Endothelial cell of umbilical vein (primary cell): ENCODE data around the gene MAP3K1. TPM values are rescaled to one million over a fixed set of nuclear protein-coding genes. Genes with fewer than 3 reads are reported as not detected.

Source experiments
- BruUV-seq: library from RNA; stranded (reverse); fragments of 400-500 nt; replicated peaks from 2 replicates; lab custom pipeline; 2021; lab: Mats Ljungman, UMichigan
- CTCF ChIA-PET: fragments of 300-600, 350-600 bp; sonication (Branson Sonifier 250); formaldehyde crosslinking; loops from one replicate; lab custom pipeline; 2021; ENCODE audit warnings: antibody characterized with exemption, inconsistent platforms; lab: Charles Lee
- POLR2A ChIA-PET: fragments of 300-600, 350-600 bp; sonication (Branson Sonifier 250); formaldehyde crosslinking; loops from one replicate; lab custom pipeline; 2021; ENCODE audit warnings: antibody characterized with exemption, inconsistent platforms; lab: Charles Lee
- DNase-seq: peaks from one replicate; pipeline ENCODE4 v3.0.0-alpha.2; 2011; ENCODE audit warnings: low read depth, low spot score
- FAIRE-seq: peaks from 2 replicates; lab custom pipeline; 2011; peaks lifted over from hg19 to GRCh38; lab: Jason Lieb, UNC
- H2AFZ ChIP-seq: 2 replicates; pipeline ENCODE4 v1.6.0; 2012; ENCODE audit warnings: low read depth, low read length, control low read depth, inconsistent platforms
- H3K27ac ChIP-seq: 2 replicates; pipeline ENCODE4 v1.5.1; 2011; ENCODE audit warnings: low read depth, mild to moderate bottlenecking, control low read depth, low read length, moderate library complexity; ENCODE audit not compliant: insufficient read depth
- H3K27me3 ChIP-seq, 2 experiments: 2 replicates each; pipeline versions ENCODE4 v1.6.0 to v1.6.1; 2011; ENCODE audit warnings: low read length in 2 of 2, mixed read lengths in 1 of 2; ENCODE audit not compliant: control insufficient read depth in 2 of 2, insufficient read depth in 2 of 2
- H3K36me3 ChIP-seq, 2 experiments: 2 replicates in 1 of 2; 3 replicates in 1 of 2; pipeline ENCODE4 v1.5.1; 2011; ENCODE audit warnings: low read length in 2 of 2, mild to moderate bottlenecking in 1 of 2, moderate library complexity in 1 of 2; ENCODE audit not compliant: control insufficient read depth in 2 of 2, insufficient read depth in 2 of 2; ENCODE audit errors: extremely low read depth in 1 of 2
- H3K4me1 ChIP-seq: 3 replicates; pipeline ENCODE4 v1.5.1; 2011; ENCODE audit warnings: mild to moderate bottlenecking, low read length; ENCODE audit not compliant: control insufficient read depth, insufficient read depth; ENCODE audit errors: extremely low read depth
- H3K4me2 ChIP-seq: 2 replicates; pipeline ENCODE4 v1.6.1; 2011; ENCODE audit warnings: low read length, control low read depth, mixed read lengths; ENCODE audit not compliant: insufficient read depth
- H3K4me3 ChIP-seq, 3 experiments: fragments of 200-600 bp in 1 of 3; sonication (generic), shearing (Covaris generic) in 1 of 3; replicated peaks in 1 of 3; 2 replicates each; pipeline ENCODE4 v1.5.1; 2011 to 2016; ENCODE audit warnings: control low read depth in 3 of 3, low read length in 3 of 3, mild to moderate bottlenecking in 2 of 3, inconsistent platforms in 1 of 3, low read depth in 1 of 3, moderate library complexity in 1 of 3; ENCODE audit not compliant: insufficient read depth in 1 of 3
- H3K79me2 ChIP-seq: 2 replicates; pipeline ENCODE4 v1.6.0; 2012; ENCODE audit warnings: low read length, inconsistent platforms; ENCODE audit not compliant: control insufficient read depth, insufficient read depth
- H3K9ac ChIP-seq: replicated peaks from 2 replicates; pipeline ENCODE3; 2011; ENCODE audit warnings: low read length, control low read depth; ENCODE audit not compliant: insufficient read depth; ENCODE audit errors: extremely low read depth
- H3K9me1 ChIP-seq: replicated peaks from 3 replicates; pipeline ENCODE4 v1.6.0; 2011; ENCODE audit warnings: mild to moderate bottlenecking, low read length; ENCODE audit not compliant: control insufficient read depth, insufficient read depth; ENCODE audit errors: extremely low read depth
- H3K9me3 ChIP-seq: replicated peaks from 2 replicates; pipeline ENCODE4 v1.5.1; 2012; ENCODE audit warnings: low read length, inconsistent platforms; ENCODE audit not compliant: control insufficient read depth, insufficient read depth
- H4K20me1 ChIP-seq: replicated peaks from 2 replicates; pipeline ENCODE3; 2011; ENCODE audit warnings: mild to moderate bottlenecking, low read length; ENCODE audit not compliant: control insufficient read depth, insufficient read depth; ENCODE audit errors: extremely low read depth
- CTCF ChIP-seq, 2 donors: IDR thresholded peaks; 1 replicate in 1 of 2; 2 replicates in 1 of 2; pipeline ENCODE4 v1.5.1; 2011; ENCODE audit warnings: low read length in 2 of 2, mild to moderate bottlenecking in 2 of 2, moderate library complexity in 2 of 2, control low read depth in 1 of 2, inconsistent platforms in 1 of 2, low read depth in 1 of 2; ENCODE audit not compliant: insufficient read depth in 1 of 2; ENCODE audit errors: extremely low read depth in 1 of 2
- EZH2 ChIP-seq: IDR thresholded peaks from 2 replicates; pipeline ENCODE4 v1.6.1; 2012; ENCODE audit warnings: borderline replicate concordance, low read depth, mild to moderate bottlenecking, moderate library complexity, low read length, inconsistent platforms; ENCODE audit not compliant: severe bottlenecking
- FOS ChIP-seq: IDR thresholded peaks from 2 replicates; pipeline ENCODE4 v1.6.1; 2011; ENCODE audit warnings: mild to moderate bottlenecking, low read length, moderate library complexity, borderline replicate concordance; ENCODE audit not compliant: insufficient read depth
- GATA2 ChIP-seq: IDR thresholded peaks from 2 replicates; pipeline ENCODE4 v1.7.0; 2011; ENCODE audit warnings: low read depth, mild to moderate bottlenecking, moderate library complexity, mixed read lengths, low read length; ENCODE audit not compliant: insufficient read length, insufficient read depth
- JUN ChIP-seq: IDR thresholded peaks from 2 replicates; pipeline ENCODE4 v1.6.1; 2011; ENCODE audit warnings: borderline replicate concordance, low read depth; ENCODE audit not compliant: insufficient read length, insufficient read depth
- MYC ChIP-seq: IDR thresholded peaks from one replicate; pipeline ENCODE4 v1.6.1; 2011; ENCODE audit warnings: mild to moderate bottlenecking, low read depth, low read length
- POLR2A ChIP-seq: IDR thresholded peaks from 2 replicates; pipeline ENCODE4 v1.6.1; 2012; ENCODE audit warnings: low read depth, mild to moderate bottlenecking, control low read depth, low read length
- POLR2AphosphoS5 ChIP-seq: IDR thresholded peaks from 2 replicates; pipeline ENCODE4 v1.6.1; 2012; ENCODE audit warnings: low read depth, mild to moderate bottlenecking, control low read depth, low read length, moderate library complexity; ENCODE audit not compliant: insufficient read depth
- dilution Hi-C: fragments of 300-500 bp; cut with MboI; formaldehyde crosslinking; loops from one replicate; pipeline ENCODE4 v1.15.0; 2019; ENCODE audit warnings: low sequenced_read_pairs; ENCODE audit not compliant: extremely low pct_ligation_motif_present
- intact Hi-C: fragments of 100-400 bp; cut with micrococcal nuclease; formaldehyde crosslinking; loops from one replicate; pipeline ENCODE4 v1.10.0; 2022
- polyA plus RNA-seq, 4 experiments: library from polyadenylated mRNA; depleted of rRNA in 3 of 4; stranded (reverse) in 3 of 4; unstranded in 1 of 4; fragments of >200 nt; gene quantifications; 2 replicates each; pipeline versions ENCODE4 v1.2.1 to v1.2.3, GENCODE V29; 2011 to 2012; ENCODE audit warnings: missing spikeins in 1 of 4
- total RNA-seq: library from RNA; stranded (reverse); gene quantifications from 2 replicates; pipeline ENCODE4 v1.2.3, GENCODE V29; 2021
- TF ChIP-seq, protein P1 (sequence below): IDR thresholded peaks from 2 replicates; pipeline ENCODE4 v1.6.1; 2011; ENCODE audit not compliant: insufficient read depth, insufficient read length

The MAP3K1 gene
- total and polyA plus RNA-seq, 2 donors (not counting 3 experiments of a cell fraction or from before 2014, with no cell fraction given) = 5.7 to 14.4 TPM

DNA sequence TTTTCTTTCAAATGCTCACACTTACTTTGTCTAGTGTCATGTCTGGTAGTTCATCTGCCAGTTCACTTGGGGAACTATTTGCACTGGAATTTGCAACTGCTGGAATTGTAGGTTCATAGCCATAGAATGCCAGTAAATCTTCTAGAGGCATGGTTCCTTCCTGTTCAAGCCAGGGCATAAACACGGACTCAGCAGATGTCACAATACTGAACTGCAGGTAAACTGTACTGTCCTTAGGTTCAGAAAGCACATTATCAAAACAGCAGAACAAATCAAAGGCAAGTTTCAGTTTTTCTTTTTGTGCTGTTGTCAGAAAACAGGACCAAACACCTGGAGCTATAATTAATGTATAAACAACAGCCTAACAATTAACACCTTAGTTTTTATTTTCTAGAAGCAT lies 123.5 kb downstream of the MAP3K1 start:
- dilution Hi-C loops = no loop called here
- CTCF ChIA-PET = interaction anchor here (0.7 to 1.6 kb wide), 2 partner anchors 12 to 18 kb away, joined by 3 read pairs; no protein-coding TSS in a partner anchor

More for the DNA sequence above, 123.5 kb downstream of the MAP3K1 start:
- Histone ChIP-seq H2AFZ (no peak overlapping the region), H3K36me3 (peaks cover 20 to 34% of the 10 kb centered on the region in 2 experiments), H3K4me2 (no peak overlapping the region), H4K20me1 (no peaks in the 10 kb centered on the region), H3K79me2 (no peaks in the 10 kb centered on the region), H3K9me3 (no peaks in the 10 kb centered on the region), H3K4me3 (no peak overlapping the region), H3K27me3 (no peaks in the 10 kb centered on the region), H3K4me1 (no peaks in the 10 kb centered on the region), H3K9me1 (no peaks in the 10 kb centered on the region), H3K9ac (no peak overlapping the region), H3K27ac (no peak overlapping the region)
- intact Hi-C loops = no loop called here
- no peak for DNase-seq
- TF ChIP-seq, protein P1, sequence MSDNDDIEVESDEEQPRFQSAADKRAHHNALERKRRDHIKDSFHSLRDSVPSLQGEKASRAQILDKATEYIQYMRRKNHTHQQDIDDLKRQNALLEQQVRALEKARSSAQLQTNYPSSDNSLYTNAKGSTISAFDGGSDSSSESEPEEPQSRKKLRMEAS = no peak
- TF ChIP-seq MYC (no peak), POLR2A (no peak), JUN (no peak), EZH2 (no peak), POLR2AphosphoS5 (no peak), CTCF (IDR thresholded peaks at IDR 0.05; ENCODE audit: extremely low read depth in 1 of 2, insufficient read depth in 1 of 2, low read depth in 1 of 2, low read length in 2 of 2) (no peak), GATA2 (no peak), FOS (no peak)
- no peak for FAIRE-seq
- no TSS peak for BruUV-seq
- POLR2A ChIA-PET = no interaction called here
